Measurements from ENCODE around the gene ERC2. TPM values are rescaled to one million over a fixed set of nuclear protein-coding genes. Genes with fewer than 3 reads are reported as not detected.

Gene ERC2
- total RNA-seq, 1 donor from 2014 or later = 0.99 TPM

DNA sequence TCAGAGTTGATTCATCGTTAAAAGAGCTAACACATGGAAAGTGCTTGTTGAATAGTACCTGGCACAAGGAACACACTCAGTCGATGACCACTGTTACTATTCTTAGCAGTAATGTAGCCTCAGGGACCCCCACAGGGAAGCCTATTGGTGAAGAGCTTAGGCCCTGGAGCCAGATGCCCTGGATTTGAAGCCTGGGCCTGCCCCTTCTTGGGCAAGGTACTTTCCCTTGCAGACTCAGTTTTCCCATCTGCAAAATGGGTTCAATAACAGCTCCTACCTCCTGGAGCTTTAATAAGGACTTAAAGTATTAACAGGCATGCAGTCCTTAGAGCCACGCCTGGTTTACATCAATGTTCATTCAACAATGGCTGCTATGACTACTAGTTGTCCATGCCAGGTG is 884.2 kb downstream of the ERC2 start:
- H3K4me3 ChIP-seq = no peak overlapping the region
- no peaks in the 10 kb centered on the region for H3K36me3 ChIP-seq
- intact Hi-C loops (cut with micrococcal nuclease) = no loop called here
- no peaks in the 10 kb centered on the region for H3K4me1 ChIP-seq
- TF ChIP-seq, protein P1, sequence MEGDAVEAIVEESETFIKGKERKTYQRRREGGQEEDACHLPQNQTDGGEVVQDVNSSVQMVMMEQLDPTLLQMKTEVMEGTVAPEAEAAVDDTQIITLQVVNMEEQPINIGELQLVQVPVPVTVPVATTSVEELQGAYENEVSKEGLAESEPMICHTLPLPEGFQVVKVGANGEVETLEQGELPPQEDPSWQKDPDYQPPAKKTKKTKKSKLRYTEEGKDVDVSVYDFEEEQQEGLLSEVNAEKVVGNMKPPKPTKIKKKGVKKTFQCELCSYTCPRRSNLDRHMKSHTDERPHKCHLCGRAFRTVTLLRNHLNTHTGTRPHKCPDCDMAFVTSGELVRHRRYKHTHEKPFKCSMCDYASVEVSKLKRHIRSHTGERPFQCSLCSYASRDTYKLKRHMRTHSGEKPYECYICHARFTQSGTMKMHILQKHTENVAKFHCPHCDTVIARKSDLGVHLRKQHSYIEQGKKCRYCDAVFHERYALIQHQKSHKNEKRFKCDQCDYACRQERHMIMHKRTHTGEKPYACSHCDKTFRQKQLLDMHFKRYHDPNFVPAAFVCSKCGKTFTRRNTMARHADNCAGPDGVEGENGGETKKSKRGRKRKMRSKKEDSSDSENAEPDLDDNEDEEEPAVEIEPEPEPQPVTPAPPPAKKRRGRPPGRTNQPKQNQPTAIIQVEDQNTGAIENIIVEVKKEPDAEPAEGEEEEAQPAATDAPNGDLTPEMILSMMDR (IDR thresholded peaks at IDR 0.05; ENCODE audit: borderline replicate concordance) = no peak
- H3K27ac ChIP-seq (replicated peaks) = no peak overlapping the region
- H3K27me3 ChIP-seq (ENCODE audit: low read depth) = peaks cover 13% of the 10 kb centered on the region
- H3K9me3 ChIP-seq (replicated peaks) = no peaks in the 10 kb centered on the region
- no peak for DNase-seq

DNA sequence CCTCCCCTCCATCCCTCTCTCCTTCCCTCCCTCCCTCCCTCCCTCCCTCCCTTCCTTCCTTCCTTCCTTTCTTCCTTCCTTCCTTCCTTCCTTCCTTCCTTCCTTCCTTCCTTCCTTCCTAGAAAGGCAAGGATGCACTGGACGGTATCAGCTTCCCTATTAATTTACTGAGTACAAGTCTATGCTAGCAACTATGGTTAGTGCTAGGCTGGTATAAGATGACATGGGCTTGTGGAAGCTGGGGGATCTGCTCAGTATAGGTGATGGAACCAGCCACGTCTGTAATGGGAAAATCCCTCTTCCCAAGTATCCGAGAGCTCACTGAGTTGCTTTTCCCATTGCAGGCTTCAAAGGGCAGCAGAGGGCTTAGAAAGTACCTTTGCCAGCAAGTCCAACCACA is 884.8 kb downstream of the ERC2 start:
- DNase-seq = no peak
- H3K27ac ChIP-seq (replicated peaks) = no peak overlapping the region
- H3K9me3 ChIP-seq (replicated peaks) = peaks cover 3% of the 10 kb centered on the region
- H3K36me3 ChIP-seq = no peaks in the 10 kb centered on the region
- H3K4me1 ChIP-seq = no peaks in the 10 kb centered on the region
- no peak overlapping the region for H3K4me3 ChIP-seq
- peaks cover 10% of the 10 kb centered on the region for H3K27me3 ChIP-seq (ENCODE audit: low read depth)
- TF ChIP-seq, protein P1 (IDR thresholded peaks at IDR 0.05; ENCODE audit: borderline replicate concordance) = no peak
- intact Hi-C loops (cut with micrococcal nuclease) = no loop called here

DNA sequence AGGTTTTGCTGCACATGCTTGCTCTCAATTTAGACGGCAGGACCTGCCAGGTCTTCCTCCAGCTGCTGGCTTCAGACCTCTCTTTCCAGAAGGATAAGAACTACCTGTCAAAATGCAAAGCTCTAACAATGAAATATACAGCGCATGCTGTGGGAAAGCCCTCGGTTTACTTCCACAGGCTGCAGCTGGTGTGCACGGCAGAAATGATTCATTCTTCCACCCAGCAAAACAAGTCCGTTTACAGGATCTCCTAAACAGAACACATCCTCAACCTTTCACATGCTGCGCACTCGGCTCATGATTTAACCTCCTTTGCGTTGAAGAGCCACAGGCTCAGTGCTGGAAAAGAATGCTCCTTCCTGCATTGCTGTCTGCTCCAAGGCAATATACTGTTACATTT is 888.8 kb downstream of the ERC2 start:
- no peak overlapping the region for H3K4me3 ChIP-seq
- no peaks in the 10 kb centered on the region for H3K36me3 ChIP-seq
- intact Hi-C loops (cut with micrococcal nuclease) = no loop called here

DNA sequence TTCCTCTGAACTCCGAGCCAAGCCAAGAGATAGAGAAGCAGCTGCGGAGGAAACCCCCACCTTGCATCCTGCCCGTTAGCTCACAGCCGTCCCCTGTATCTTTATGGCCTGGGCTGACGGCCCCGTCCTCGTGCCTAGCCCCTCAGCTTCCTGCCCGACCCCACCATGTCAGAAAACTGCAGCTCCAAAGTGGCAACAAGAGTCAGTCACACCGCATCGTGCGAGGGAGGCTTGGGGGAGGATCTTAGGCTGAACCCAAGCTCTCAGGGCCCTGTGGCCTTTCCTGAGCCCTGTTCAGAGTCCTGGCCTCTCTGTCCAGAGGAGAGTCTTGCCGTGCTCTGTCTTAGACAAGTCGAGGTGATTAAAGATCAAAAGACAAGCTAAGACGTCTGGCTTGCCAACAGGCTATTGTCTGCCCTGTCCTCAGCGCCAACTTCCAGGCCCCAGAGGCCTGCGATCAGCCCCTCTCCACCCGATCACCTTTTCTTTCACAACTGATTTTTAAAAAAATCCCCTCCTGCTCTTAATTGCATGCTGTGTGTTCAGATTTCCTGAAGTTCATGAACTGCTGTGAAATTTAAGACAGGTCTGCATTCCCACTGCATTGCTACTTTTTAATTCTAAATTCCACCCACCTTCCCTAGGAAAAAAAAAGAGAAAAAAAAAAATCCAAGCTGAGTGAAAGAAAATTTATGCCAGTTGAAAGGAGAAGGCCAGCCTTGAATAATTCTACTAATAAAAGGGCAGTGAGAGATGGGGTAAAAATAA is 891.5 kb downstream of the ERC2 start:
- Histone ChIP-seq H3K27ac (replicated peaks) (no peak overlapping the region), H3K4me3 (no peak overlapping the region), H3K36me3 (no peaks in the 10 kb centered on the region), H3K9me3 (replicated peaks) (peaks cover 7% of the 10 kb centered on the region), H3K27me3 (ENCODE audit: low read depth) (no peaks in the 10 kb centered on the region), H3K4me1 (peaks cover 20% of the 10 kb centered on the region)
- intact Hi-C loops (cut with micrococcal nuclease) = no loop called here
- no peak for DNase-seq
- TF ChIP-seq, protein P1 (IDR thresholded peaks at IDR 0.05; ENCODE audit: borderline replicate concordance) = no peak

More for the DNA sequence above, 888.8 kb downstream of the ERC2 start:
- TF ChIP-seq, protein P1 (IDR thresholded peaks at IDR 0.05; ENCODE audit: borderline replicate concordance) = no peak
- Histone ChIP-seq H3K27me3 (ENCODE audit: low read depth) (no peaks in the 10 kb centered on the region), H3K9me3 (replicated peaks) (peaks cover 7% of the 10 kb centered on the region), H3K27ac (replicated peaks) (no peak overlapping the region), H3K4me1 (no peaks in the 10 kb centered on the region)
- DNase-seq = no peak

DNA sequence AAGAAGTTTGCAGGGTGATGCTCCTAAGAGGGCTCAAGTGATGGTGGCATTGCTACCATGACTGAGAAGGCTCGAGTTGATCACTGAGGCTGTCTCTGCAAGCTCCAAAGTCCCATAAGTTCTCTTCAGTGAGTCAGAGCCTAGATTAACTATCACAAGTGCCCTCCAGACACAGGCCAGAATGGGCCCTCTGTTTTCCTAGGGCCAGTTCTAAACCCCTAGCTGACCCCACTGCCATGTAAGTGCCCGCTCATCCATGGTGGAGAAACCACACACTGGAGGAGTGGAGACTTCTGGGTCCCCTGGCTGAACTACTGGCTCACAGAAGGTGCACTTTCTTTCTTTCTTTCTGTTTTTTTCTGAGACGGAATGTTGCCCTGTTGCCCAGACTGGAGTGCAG is 893.6 kb downstream of the ERC2 start:
- Histone ChIP-seq H3K36me3 (no peaks in the 10 kb centered on the region), H3K27ac (replicated peaks) (no peak overlapping the region), H3K9me3 (replicated peaks) (peaks cover 7% of the 10 kb centered on the region), H3K4me3 (no peak overlapping the region), H3K4me1 (peaks cover 26% of the 10 kb centered on the region), H3K27me3 (ENCODE audit: low read depth) (no peaks in the 10 kb centered on the region)
- DNase-seq = no peak
- TF ChIP-seq, protein P1 (IDR thresholded peaks at IDR 0.05; ENCODE audit: borderline replicate concordance) = no peak
- intact Hi-C loops (cut with micrococcal nuclease) = no loop called here
